Transverse colon (tissue), 4 donors: ENCODE results near the gene R3HDM4.

Source experiments
- EP300 ChIP-seq: sonication (generic); formaldehyde crosslinking; IDR thresholded peaks from one replicate; pipeline ENCODE4 v1.6.1; 2017; ENCODE audit warnings: antibody characterized with exemption, low read depth
- POLR2AphosphoS5 ChIP-seq, 3 donors: sonication (generic); formaldehyde crosslinking; IDR thresholded peaks; one replicate each; pipeline ENCODE4 v1.6.1; 2016; ENCODE audit warnings: antibody characterized with exemption in 3 of 3
- TF ChIP-seq, protein P1 (sequence below), 5 experiments: fragments of 200-600 bp in 3 of 5; fragments of 450-650 bp in 2 of 5; sonication (generic) in 3 of 5; IDR thresholded peaks; 1 replicate in 2 of 5; 2 replicates in 3 of 5; pipeline ENCODE4 v1.5.1; 2016 to 2017; ENCODE audit warnings: antibody characterized with exemption in 5 of 5, inconsistent platforms in 3 of 5, mild to moderate bottlenecking in 2 of 5, moderate library complexity in 1 of 5

DNA sequence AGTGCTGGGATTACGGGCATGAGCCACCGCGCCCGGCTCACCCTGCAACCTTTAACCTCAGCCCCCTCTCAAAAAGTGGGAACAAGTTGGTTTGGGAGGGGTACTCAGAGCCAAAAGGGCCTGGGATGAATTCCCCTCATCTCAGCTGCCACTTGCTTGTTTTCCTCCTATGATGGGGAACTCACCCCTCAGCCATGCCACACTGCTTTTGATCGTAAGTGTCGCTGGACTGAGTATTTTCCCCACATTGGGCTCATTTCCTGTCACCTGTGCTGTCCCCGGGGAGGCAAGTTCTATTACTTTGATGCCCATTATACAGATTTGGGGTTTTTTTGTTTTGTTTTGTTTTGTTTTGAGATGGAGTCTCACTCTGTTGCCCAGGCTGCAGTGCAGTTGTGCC is 6.5 kb downstream of the R3HDM4 start:
- TF ChIP-seq, protein P1, sequence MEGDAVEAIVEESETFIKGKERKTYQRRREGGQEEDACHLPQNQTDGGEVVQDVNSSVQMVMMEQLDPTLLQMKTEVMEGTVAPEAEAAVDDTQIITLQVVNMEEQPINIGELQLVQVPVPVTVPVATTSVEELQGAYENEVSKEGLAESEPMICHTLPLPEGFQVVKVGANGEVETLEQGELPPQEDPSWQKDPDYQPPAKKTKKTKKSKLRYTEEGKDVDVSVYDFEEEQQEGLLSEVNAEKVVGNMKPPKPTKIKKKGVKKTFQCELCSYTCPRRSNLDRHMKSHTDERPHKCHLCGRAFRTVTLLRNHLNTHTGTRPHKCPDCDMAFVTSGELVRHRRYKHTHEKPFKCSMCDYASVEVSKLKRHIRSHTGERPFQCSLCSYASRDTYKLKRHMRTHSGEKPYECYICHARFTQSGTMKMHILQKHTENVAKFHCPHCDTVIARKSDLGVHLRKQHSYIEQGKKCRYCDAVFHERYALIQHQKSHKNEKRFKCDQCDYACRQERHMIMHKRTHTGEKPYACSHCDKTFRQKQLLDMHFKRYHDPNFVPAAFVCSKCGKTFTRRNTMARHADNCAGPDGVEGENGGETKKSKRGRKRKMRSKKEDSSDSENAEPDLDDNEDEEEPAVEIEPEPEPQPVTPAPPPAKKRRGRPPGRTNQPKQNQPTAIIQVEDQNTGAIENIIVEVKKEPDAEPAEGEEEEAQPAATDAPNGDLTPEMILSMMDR (IDR thresholded peaks at IDR 0.05), result no peak
- TF ChIP-seq EP300, result no peak
- no peak for TF ChIP-seq POLR2AphosphoS5 (IDR thresholded peaks at IDR 0.05)
